HEK293T (cell line): ENCODE data around the gene SHH.

Source experiments
- FOXK2 ChIP-seq: fragments of 450-650 bp; IDR thresholded peaks from 2 replicates; pipeline ENCODE4 v1.6.1; 2016; ENCODE audit warnings: mild to moderate bottlenecking
- FOXM1 ChIP-seq: fragments of 450-650 bp; IDR thresholded peaks from 2 replicates; pipeline ENCODE4 v1.6.1; 2017; ENCODE audit warnings: mild to moderate bottlenecking, borderline replicate concordance
- TARDBP ChIP-seq: fragments of 450-650 bp; IDR thresholded peaks from 2 replicates; pipeline ENCODE4 v1.6.1; 2016

DNA sequence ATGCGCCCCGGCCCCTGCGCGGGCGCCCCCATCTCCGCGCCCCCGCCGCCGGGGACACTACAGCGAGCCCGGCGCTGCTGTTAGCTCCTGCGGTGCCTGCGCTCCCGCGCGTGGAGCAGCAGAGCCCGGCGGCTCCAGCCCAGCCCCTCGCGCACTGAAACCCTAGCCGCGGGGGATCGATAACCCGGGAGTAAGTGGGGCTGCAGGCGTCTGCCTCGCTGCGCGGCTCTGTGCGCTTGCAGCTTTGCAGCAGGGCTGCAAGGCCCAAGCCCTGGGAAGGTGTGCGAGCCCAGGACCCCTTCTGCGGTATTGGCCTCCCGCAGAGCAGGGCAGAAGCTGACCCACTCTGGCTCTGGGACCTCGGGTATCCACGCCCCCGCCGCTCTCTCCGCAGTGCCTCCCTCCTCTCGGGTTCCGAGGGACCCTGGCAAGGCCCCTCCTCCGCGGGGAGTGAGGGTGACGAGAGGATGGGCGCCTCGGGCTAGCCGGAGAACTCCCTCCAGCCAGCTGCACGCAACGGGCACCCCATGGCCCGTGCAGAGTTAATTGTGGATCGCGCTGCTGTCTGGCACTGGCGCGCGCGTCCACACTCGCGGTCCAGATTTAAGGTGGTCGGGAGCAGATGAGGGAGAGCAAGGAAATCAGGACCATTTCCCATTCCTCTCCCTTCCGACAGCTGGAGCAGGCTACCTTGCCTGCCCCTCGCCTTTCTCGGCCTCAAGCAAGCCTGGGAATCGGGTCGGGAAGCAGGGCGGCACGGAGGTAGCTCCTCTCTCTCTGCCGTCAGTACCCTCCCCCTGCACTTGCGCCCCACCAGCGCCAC lies 2.1 kb downstream of the SHH start:
- TF ChIP-seq FOXM1 = no peak
- no peak for TF ChIP-seq TARDBP
- TF ChIP-seq FOXK2 = no peak
